AG10803 (cell line): Measurements from ENCODE around the gene OR3A2.
"Not testable (repeated sequence)": the region's sequence is repeated elsewhere in the genome, so short reads cannot be mapped to it uniquely, and the experiment has no call there.

ENCODE experiments used
- DNase-seq: peaks from one replicate; pipeline ENCODE4 v3.0.0; 2010; ENCODE audit warnings: low read depth
- H3K4me3 ChIP-seq: 2 replicates; pipeline ENCODE4 v1.5.1; 2011; ENCODE audit warnings: mild to moderate bottlenecking, low read length, control low read depth
- TF ChIP-seq, protein P1 (sequence below): conservative IDR thresholded peaks from 2 replicates; pipeline ENCODE4 v1.5.1; 2011; ENCODE audit warnings: mild to moderate bottlenecking, low read length, control low read depth, inconsistent platforms

Gene OR3A2

GRCh38 chr17:3385869-3386816, at the start of gene OR3A2:
Gene OR3A2, minus strand, starts transcription at chr17:3386308.
- TF ChIP-seq, protein P1, sequence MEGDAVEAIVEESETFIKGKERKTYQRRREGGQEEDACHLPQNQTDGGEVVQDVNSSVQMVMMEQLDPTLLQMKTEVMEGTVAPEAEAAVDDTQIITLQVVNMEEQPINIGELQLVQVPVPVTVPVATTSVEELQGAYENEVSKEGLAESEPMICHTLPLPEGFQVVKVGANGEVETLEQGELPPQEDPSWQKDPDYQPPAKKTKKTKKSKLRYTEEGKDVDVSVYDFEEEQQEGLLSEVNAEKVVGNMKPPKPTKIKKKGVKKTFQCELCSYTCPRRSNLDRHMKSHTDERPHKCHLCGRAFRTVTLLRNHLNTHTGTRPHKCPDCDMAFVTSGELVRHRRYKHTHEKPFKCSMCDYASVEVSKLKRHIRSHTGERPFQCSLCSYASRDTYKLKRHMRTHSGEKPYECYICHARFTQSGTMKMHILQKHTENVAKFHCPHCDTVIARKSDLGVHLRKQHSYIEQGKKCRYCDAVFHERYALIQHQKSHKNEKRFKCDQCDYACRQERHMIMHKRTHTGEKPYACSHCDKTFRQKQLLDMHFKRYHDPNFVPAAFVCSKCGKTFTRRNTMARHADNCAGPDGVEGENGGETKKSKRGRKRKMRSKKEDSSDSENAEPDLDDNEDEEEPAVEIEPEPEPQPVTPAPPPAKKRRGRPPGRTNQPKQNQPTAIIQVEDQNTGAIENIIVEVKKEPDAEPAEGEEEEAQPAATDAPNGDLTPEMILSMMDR, result no peak
- no peak for DNase-seq
- no peak within 1 kb of the TSS for H3K4me3 ChIP-seq

DNA sequence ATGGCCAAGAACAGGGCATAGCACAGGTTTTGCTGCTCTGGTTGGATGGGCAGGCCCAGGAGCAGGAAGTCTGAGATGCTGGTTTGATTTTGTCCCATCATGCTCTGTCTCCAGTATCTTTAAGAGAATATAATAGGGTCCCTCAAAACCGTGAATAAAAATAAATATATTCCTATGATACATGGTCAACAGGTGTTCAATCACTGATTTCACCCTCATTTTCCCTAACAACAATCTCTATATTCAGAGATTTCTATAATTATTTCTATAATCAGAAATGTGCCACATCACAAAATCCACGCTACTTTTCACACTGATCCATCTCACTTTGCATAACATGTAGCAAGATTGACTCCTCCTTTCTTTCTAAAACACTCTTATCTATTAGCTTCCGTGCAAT, 47.6 kb upstream of the OR3A2 start, which contains the start of gene OR1E2:
OR1E2 (minus strand) TSS at position 101 of the 400 bp plus-strand sequence; CDS start at position 101, 0 bp downstream.
- DNase-seq, result no peak
- no peak within 1 kb of the TSS for H3K4me3 ChIP-seq
- TF ChIP-seq, protein P1, result no peak

GRCh38 chr17:3433215-3433614, 47.1 kb upstream of the OR3A2 start:
- H3K4me3 ChIP-seq, DNase-seq: not testable (repeated sequence)

DNA sequence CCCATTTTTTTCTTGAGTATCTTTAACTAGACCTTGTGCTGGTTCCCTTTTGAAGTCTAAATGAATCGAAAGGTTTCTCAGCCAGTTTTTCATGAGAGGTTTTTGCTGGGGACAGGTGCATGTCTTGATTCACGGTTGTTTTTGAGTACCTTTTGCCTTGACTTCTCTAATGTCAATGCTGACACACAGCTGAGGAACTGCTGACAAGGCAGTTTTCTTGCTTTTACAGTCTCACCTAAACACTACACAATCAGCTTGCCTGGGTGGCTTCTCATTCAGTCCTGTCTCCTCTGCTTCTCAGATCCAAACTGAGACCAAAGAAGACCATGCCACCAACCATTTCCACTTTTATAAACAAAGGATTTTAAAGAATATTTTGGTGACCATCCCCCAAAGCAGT, 32.1 kb upstream of the OR3A2 start:
- TF ChIP-seq, protein P1, result no peak
- H3K4me3 ChIP-seq, result no peak overlapping the region
- DNase-seq, result no peak

DNA sequence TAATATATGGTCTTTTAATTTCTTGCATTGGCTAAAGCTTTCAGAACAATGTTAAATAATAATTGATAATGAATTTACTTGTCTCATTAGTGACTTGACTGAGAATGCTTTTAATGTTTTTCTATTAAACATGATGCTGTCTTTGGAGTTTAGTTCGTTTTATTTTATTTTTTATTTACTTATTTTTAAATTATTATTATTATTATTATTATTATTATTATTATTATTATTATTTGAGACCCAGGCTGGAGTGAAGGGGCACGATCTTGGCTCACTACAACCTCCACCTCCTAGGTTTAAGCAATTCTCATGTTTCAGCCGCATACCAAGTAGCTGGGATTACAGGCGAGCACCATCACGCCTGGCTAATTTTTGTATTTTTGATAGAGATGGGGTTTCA, 29.5 kb upstream of the OR3A2 start:
- H3K4me3 ChIP-seq, result no peak overlapping the region
- TF ChIP-seq, protein P1, result no peak
- no peak for DNase-seq

DNA sequence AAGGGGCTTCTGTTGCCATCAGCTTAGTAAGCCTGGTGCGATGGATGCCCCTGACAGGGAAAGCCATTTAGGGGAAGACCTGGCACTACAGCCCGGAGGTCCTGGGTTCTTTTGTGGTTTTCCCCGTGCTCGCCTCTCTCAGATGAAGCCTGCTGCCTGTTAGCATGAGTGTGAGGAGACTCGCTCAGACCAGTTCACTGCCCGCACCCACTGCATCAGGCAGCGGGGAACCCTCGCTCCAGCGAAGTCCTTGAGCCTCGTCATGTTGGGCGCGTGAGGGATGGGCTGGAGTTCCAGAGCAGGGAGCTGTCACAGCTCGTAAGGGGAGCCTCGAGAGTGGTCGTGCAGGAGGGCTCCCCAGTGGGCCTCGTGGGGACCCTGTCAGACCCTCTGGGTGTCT, 26.1 kb upstream of the OR3A2 start:
- DNase-seq, H3K4me3 ChIP-seq: not testable (repeated sequence)

DNA sequence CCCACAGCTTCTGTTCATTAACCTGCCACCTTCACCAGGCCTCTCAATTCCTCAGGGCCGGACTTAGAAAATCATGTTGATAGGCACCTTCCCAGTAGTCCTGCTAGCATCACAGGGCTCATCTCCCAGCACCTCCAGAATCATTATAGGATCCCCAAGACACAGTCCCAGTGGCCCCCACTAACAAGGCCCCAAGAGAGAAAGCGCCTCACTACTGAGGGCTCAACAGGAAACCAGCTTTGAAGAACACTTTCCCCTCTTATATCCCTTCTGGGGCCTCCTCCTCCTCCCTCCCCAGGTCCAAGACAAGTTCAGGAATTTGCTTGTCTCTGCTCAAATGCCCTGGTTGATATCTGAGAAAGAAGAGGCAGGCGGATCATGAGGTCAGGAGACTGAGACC, 25.0 kb upstream of the OR3A2 start, which contains the start of gene OR3A3:
OR3A3 (plus strand) TSS at position 301 of the 400 bp plus-strand sequence.
- H3K4me3 ChIP-seq, result no peak within 1 kb of the TSS
- TF ChIP-seq, protein P1, result no peak
- DNase-seq, result no peak

GRCh38 chr17:3403856-3404255, 17.7 kb upstream of the OR3A2 start:
- not testable (repeated sequence) for DNase-seq

More at GRCh38 chr17:3403856-3404255, 17.7 kb upstream of the OR3A2 start:
- not testable (repeated sequence) for H3K4me3 ChIP-seq
